Stimulated activated CD8-positive, alpha-beta memory T cell treated with anti-CD3 and anti-CD28 coated beads, Interleukin-7, amount 100 ng/mL, for 48 hours (primary cell): ENCODE data around the gene KCP.

Experiments used
- DNase-seq, 2 donors: peaks; one replicate each; pipeline ENCODE4 v3.0.0-alpha.2; 2020; ENCODE audit warnings: low read depth in 1 of 2; ENCODE audit errors: extremely low read depth in 1 of 2

The KCP gene

DNA sequence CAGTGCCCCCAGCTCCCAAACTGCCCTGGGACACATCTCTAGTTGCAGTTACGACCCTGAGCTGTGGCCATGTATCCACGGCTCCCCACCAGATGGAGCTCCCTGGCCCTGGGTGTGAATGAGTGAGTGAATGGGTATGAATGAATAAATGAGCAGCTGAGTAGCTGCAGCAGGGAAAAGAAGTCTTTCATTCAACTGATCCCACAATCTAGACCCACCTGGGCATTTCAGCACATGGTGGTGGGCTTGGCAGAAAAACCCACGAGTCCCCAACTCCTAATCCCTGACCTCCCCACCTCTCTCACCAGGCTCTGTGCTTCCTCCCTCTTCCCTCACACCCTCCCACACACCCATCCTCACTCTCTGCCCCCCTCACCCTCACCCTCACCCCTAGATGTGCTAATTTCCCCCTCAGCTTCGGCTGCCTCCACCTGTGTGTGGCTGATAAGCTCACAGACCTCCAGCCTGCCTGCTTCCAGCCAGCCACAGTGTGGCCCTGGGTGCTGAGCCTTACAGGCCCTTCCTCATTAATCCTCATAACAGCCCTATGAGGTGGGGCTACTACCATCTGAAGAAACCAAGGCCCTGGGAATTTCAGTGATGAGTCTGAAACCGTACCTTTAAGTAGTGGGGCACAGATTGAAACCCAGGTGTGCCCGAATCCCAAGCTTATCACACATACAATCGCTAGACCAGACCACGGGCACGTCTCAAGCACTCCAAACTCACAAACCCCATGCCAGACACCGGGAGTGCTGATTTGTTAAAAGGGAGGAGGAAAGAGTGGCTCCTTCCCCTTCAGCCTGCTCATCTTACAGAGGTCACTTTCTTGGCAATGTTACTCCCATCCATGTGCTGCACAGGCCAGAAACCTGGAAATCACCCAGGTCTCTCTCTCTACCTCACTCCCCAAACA is 50.1 kb downstream of the KCP start:
- no peak for DNase-seq

- no peak for DNase-seq
Measured at GRCh38 chr7:128859232-128860157, 51.0 kb downstream of the KCP start.

DNA sequence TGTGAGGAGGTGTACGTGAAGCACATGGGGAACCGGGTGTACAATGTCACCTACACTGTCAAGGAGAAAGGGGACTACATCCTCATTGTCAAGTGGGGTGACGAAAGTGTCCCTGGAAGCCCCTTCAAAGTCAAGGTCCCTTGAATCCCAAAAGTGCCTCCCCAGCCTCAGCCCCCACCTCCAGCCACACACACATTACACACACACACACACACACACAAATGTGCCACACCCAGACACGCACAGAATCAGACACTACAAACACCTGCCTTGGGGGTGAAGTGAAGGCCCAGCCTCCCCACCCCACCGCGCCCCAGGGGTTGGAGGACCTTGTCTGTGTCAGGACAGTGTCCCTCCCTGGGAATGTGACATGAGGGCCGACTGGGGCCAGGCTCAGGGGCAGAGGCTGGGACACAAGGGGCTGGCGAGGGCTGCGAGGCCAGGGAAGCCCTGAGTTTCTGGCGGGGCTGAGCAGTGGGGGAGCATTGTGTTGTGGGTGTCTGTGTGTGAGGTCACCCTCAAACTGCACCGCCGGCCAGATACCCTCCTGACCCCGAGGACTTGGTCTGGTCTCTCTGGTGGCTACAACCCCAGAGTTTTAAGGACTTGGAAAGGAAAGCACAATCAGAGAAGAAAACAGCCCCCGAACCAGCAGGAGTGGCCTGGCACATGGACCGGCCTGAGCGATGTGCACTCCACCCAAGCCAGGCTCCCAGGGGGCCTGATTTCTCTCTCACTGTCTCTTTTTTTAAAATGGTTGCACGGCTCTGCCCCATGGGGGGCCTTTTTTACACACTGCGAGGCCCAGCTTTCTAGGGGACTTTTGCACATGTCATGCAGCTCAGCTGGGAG is 51.9 kb downstream of the KCP start:
- no peak for DNase-seq

DNA sequence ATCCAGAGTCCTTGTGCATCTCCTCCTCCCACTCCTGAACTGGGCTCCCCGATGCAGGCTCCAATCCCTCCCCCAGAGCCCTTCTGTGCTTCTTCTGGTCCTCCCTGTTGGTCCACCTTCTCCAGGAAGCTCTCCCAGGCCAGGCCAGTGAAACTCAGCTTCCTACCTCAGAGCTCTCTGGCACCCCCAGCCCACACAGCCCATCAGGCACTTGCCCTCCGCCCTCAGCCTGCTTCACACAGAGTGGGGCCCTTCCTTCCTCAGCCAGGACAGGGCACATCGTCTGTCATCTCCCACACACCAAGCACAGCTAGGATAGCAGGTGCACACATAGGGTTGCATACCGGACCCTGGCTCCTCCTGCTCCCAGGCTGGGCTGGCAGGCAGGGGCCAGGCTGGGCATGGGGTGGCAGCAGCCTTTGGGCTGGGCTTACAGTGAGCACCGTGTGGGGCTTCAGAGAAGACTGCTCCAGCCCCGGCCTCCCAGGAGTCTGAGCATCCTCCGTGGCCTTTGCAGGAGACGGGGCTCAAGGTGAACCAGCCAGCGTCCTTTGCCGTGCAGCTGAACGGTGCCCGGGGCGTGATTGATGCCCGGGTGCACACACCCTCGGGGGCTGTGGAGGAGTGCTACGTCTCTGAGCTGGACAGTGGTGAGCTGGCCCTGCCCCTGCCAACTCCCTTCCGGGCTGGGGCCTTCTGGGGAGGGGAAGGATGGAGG is 54.3 kb downstream of the KCP start:
- no peak for DNase-seq

GRCh38 chr7:128855559-128855958 is 55.0 kb downstream of the KCP start:
- DNase-seq, result no peak

GRCh38 chr7:128854396-128854795 is 56.1 kb downstream of the KCP start:
- no peak for DNase-seq

DNA sequence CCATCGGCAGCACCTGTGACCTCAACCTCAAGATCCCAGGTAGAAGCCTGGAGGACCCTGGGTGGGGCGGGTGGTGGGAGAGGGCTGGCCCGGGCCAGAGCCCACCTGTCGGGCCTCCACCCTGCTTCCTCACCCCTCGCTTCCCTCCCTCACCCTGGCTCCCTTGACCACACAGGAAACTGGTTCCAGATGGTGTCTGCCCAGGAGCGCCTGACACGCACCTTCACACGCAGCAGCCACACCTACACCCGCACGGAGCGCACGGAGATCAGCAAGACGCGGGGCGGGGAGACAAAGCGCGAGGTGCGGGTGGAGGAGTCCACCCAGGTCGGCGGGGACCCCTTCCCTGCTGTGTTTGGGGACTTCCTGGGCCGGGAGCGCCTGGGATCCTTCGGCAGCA is 56.7 kb downstream of the KCP start:
- no peak for DNase-seq

- DNase-seq, result no peak
Measured at GRCh38 chr7:128852537-128853254, 57.8 kb downstream of the KCP start.

DNA sequence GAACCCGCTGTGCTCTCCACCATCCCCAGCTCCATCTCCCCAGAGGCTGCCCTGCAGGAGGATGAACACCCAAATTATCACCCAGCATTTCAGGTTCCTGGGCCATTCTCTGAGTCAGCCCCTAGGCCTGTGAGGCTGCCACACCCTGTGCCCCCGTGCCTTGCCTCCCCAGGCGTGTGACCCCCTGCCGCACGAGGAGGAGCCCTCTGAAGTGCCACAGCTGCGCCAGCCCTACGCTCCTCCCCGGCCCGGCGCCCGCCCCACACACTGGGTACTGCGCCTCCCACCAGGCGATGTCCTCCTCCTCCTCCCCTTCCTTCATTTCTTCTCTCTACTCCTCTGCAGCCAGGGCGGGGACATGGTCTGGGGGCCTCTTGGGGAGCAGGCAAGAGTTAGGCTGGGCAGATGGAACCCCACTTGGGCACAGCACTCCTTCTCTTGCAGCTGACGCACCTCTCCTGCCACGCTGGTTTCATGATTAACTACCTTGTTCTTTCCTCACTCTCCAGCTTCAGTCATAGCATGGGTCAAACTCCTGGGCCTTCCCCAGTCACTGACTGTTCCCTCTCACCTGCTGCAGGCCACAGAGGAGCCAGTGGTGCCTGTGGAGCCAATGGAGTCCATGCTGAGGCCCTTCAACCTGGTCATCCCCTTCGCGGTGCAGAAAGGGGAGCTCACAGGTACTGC is 60.6 kb downstream of the KCP start:
- no peak for DNase-seq

GRCh38 chr7:128849156-128849515 is 61.4 kb downstream of the KCP start:
- DNase-seq, result no peak

GRCh38 chr7:128848289-128849155 is 62.0 kb downstream of the KCP start:
- no peak for DNase-seq

GRCh38 chr7:128847721-128848211 is 62.7 kb downstream of the KCP start:
- no peak for DNase-seq

DNA sequence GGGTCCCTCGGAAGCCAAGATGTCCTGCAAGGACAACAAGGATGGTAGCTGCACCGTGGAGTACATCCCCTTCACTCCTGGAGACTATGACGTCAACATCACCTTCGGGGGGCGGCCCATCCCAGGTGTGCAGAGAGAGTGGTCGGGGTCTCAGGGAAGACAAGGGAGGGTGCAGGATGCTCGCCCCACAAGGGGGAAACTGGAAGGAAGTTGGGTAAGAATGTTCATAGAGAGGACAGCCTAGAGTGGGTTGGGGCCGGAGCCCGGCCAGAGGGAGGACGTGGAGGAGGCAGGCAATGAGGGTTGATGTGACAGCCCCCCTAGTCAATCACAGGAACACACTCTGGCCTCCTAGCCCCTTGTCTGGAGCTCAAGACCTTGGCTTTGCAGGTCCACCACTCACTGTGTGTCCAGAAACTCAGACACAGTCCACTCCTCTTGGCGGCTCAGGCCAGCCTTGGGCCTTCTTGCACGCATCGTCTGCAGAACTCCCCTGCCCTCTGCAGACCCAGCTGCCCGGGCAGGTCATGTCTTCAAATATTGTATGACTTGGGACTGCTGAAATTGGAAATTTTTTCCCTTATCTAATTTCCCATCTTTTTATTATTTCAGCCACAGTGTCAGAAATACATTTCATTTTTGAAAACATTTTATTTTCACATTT is 63.6 kb downstream of the KCP start:
- no peak for DNase-seq

GRCh38 chr7:128845987-128846386 is 64.5 kb downstream of the KCP start:
- DNase-seq, result no peak

- DNase-seq, result no peak
Measured at GRCh38 chr7:128845475-128845874, 65.0 kb downstream of the KCP start.

DNA sequence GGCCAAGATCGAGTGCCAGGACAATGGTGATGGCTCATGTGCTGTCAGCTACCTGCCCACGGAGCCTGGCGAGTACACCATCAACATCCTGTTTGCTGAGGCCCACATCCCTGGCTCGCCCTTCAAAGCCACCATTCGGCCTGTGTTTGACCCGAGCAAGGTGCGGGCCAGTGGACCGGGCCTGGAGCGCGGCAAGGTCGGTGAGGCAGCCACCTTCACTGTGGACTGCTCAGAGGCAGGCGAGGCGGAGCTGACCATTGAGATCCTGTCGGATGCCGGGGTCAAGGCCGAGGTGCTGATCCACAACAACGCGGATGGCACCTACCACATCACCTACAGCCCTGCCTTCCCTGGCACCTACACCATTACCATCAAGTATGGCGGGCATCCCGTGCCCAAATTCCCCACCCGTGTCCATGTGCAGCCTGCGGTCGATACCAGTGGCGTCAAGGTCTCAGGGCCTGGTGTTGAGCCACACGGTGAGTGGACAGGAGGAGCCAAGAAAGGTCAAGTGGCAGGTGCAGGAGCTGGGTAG is 65.7 kb downstream of the KCP start:
- DNase-seq, result no peak

DNA sequence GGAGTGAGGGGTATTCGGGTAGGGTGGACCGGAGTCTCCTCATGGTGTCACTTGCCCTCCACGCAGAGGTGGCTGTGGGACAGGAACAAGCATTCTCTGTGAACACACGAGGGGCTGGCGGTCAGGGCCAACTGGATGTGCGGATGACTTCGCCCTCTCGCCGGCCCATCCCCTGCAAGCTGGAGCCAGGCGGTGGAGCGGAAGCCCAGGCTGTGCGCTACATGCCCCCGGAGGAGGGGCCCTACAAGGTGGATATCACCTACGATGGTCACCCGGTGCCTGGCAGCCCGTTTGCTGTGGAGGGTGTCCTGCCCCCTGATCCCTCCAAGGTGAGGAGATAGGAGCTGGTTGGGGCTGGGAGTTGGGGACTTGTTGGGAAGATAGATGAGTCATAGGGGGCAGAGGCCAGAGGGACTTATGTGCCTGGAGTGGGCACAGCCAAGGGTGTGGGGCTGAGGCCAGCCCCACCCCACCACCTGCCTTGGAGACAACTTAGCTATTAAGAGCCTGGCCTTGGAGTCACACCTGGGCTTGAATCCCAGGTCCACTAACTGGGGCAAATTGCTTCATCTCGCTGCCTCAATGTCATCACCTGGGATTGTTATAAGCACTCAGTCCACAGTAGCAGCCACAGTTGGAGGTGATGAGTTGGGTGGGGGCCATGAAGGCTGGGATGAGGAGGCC is 66.4 kb downstream of the KCP start:
- DNase-seq, result no peak
